HG02759 (cell line): ENCODE data around the gene ECHDC3.
"Not testable (repeated sequence)": the region's sequence is repeated elsewhere in the genome, so short reads cannot be mapped to it uniquely, and the experiment has no call there.

Source experiments
- ATAC-seq: cut with Tn5 transposase; IDR thresholded peaks from one replicate; pipeline ENCODE4 v1.9.1; 2021; ENCODE audit warnings: mild to moderate bottlenecking, moderate library complexity; ENCODE audit not compliant: unreplicated experiment

ECHDC3 gene

GRCh38 chr10:11742009-11742778 is at the start of gene ECHDC3:
ECHDC3 (plus strand) TSS chr10:11742382; CDS start chr10:11742577, 195 bp downstream.
- peak; percentile 82 for ATAC-seq

GRCh38 chr10:11693376-11693775 is 48.8 kb upstream of the ECHDC3 start:
- ATAC-seq: no peak

- no peak for ATAC-seq
Measured at GRCh38 chr10:11695779-11696178, 46.4 kb upstream of the ECHDC3 start.

GRCh38 chr10:11697718-11698527 is 44.3 kb upstream of the ECHDC3 start:
- peak; percentile 39 for ATAC-seq

GRCh38 chr10:11698691-11699549 is 43.3 kb upstream of the ECHDC3 start:
- peak; percentile 84 for ATAC-seq

GRCh38 chr10:11699550-11700097 is 42.6 kb upstream of the ECHDC3 start:
- peak; percentile 34 for ATAC-seq

GRCh38 chr10:11700539-11700938 is 41.6 kb upstream of the ECHDC3 start:
- ATAC-seq: no peak

- no peak for ATAC-seq
Measured at GRCh38 chr10:11701451-11702095, 40.6 kb upstream of the ECHDC3 start.

- ATAC-seq: no peak
Measured at GRCh38 chr10:11702264-11702663, 39.9 kb upstream of the ECHDC3 start.

- ATAC-seq: no peak
Measured at GRCh38 chr10:11704092-11704491, 38.1 kb upstream of the ECHDC3 start.

GRCh38 chr10:11705722-11706121 is 36.5 kb upstream of the ECHDC3 start:
- no peak for ATAC-seq

- no peak for ATAC-seq
Measured at GRCh38 chr10:11706895-11707567, 35.2 kb upstream of the ECHDC3 start.

- ATAC-seq: no peak
Measured at GRCh38 chr10:11707624-11708350, 34.4 kb upstream of the ECHDC3 start.

- ATAC-seq: not testable (repeated sequence)
Measured at GRCh38 chr10:11708801-11709200, 33.4 kb upstream of the ECHDC3 start.

- no peak for ATAC-seq
Measured at GRCh38 chr10:11712744-11713143, 29.4 kb upstream of the ECHDC3 start.

GRCh38 chr10:11713186-11713743 is 28.9 kb upstream of the ECHDC3 start:
- no peak for ATAC-seq

GRCh38 chr10:11713963-11714362 is 28.2 kb upstream of the ECHDC3 start:
- ATAC-seq: no peak

- ATAC-seq: no peak
Measured at GRCh38 chr10:11714750-11715365, 27.3 kb upstream of the ECHDC3 start.
